ENCODE results near the gene SLC35B2.

The SLC35B2 gene

GRCh38 chr6:44251576-44252524, 5.5 kb downstream of the SLC35B2 start:
- DNase-seq, result no peak

- DNase-seq, result no peak
These were observed 6.6 kb downstream of the SLC35B2 start for GRCh38 chr6:44250718-44251123.

DNA sequence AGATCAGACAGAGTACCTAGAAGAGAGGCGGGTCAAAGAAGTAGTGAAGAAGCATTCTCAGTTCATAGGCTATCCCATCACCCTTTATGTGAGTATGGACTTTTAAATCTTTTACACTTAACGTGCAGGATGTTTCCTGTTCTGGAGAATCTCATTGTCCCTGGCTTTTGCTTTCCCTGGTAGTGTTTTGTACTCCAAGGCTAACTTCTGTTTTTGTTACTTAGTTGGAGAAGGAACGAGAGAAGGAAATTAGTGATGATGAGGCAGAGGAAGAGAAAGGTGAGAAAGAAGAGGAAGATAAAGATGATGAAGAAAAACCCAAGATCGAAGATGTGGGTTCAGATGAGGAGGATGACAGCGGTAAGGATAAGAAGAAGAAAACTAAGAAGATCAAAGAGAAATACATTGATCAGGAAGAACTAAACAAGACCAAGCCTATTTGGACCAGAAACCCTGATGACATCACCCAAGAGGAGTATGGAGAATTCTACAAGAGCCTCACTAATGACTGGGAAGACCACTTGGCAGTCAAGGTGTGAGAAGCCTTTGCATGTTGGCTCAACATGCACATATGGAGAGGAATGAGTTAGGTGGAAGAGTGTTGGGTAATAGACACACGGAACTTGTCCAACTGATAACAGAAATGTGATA, 7.1 kb downstream of the SLC35B2 start:
- DNase-seq, result no peak

- DNase-seq, result no peak
These were observed 8.1 kb downstream of the SLC35B2 start for GRCh38 chr6:44249082-44249748.

DNA sequence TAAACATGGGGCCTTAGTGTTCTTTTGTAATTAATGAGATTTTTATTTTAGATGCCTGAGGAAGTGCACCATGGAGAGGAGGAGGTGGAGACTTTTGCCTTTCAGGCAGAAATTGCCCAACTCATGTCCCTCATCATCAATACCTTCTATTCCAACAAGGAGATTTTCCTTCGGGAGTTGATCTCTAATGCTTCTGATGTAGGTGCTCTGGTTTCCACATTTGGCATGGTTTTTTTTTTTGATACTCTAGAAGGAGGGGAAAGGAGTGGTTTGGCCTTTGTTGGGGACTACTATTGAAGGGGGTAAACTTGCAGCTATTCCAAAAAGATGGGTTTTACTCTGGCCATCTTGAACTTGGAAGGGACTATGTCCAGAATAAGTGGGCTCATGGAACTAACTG, 8.7 kb downstream of the SLC35B2 start:
- DNase-seq, result no peak

- peak; percentile 89 for DNase-seq
These were observed 9.7 kb downstream of the SLC35B2 start for GRCh38 chr6:44247338-44248302.

DNA sequence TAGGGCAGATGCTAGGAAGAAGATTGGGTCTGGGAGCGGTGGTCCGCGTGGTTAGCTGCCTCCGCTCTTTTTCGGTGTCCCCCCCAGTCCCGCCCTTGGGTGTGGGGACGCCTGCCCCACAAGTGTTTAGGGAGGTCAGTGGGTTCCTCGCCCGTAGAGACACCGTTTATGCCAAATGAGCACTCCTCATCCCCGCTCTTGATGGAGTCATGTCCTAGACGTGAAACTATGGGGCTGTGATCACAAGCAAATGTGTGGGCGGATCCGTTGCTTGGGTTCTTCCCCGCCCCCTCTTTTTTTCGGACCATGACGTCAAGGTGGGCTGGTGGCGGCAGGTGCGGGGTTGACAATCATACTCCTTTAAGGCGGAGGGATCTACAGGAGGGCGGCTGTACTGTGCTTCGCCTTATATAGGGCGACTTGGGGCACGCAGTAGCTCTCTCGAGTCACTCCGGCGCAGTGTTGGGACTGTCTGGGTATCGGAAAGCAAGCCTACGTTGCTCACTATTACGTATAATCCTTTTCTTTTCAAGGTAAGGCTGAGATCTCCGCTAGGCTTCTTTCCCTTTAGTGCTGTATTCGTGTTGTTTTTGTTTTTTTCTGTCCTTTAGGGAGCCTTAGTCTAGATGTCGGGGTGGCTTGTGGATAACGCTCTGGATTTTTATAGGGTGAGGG, 10.5 kb downstream of the SLC35B2 start, which contains the start of gene HSP90AB1:
Gene HSP90AB1, plus strand, starts transcription at position 439 of the 675 bp plus-strand sequence. CDS start 1,529 bp downstream, outside the sequence.
- peak; percentile 99 for DNase-seq

GRCh38 chr6:44245912-44246662, 11.2 kb downstream of the SLC35B2 start:
- peak; percentile 89 for DNase-seq

DNA sequence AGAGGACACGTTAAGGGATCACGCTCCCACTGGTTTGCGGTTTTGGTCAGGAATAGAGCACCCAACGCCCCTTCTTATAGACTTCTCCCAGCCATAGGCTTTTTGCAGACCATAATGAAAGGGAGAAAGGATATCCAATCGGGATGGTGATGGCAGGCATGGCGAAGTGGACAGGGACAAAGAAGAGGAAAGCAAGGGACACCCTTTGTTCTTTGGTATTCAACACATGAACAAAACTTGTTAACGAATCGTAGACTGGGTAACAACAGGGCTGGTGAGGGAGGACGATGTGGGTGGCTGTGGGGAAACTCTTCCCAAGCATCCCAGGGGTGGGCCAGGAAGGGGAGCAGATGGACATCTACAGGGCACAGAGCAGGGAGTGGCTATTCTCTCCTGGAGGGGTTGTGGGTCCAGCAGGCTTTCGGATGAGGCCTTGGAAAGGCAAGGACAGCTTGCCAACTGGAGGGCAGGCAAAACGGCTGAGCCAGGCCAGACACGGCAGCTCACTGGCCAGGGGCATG, 11.9 kb downstream of the SLC35B2 start:
- DNase-seq, result no peak

GRCh38 chr6:44243345-44243744, 14.0 kb downstream of the SLC35B2 start:
- DNase-seq, result no peak

DNA sequence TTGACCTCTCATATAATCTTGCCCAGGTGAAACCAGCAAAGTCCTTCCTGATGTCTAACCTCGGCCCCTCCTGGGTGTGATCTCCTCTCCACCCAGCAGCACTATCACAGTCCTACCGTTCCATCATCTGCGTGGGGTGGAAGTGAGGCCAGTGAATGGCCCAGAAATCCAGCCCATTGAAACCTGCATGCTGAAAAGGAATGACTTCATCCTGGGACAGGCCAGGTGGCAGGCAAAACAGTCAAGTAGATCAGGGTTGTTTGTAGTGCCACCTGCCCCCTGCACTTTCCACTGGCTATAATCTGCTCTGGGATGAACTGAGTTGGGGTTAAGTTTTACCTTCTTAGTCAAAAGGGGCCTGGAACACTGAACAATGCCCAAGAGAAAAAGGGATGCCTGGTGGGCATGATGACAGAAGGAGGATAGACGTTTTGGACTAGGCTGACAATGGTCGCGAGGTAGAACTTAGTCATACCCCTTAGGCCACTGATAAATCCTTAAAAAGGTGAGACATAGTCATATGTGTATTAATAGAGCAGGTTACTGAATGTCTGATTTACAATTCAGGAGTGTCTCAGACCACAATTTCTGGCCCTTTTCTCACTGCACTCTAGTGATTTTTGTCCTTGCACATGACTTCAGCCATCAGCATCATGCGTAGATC, 18.5 kb downstream of the SLC35B2 start:
- no peak for DNase-seq

- DNase-seq, result peak; percentile 83
These were observed 19.4 kb downstream of the SLC35B2 start for GRCh38 chr6:44237813-44238433.

DNA sequence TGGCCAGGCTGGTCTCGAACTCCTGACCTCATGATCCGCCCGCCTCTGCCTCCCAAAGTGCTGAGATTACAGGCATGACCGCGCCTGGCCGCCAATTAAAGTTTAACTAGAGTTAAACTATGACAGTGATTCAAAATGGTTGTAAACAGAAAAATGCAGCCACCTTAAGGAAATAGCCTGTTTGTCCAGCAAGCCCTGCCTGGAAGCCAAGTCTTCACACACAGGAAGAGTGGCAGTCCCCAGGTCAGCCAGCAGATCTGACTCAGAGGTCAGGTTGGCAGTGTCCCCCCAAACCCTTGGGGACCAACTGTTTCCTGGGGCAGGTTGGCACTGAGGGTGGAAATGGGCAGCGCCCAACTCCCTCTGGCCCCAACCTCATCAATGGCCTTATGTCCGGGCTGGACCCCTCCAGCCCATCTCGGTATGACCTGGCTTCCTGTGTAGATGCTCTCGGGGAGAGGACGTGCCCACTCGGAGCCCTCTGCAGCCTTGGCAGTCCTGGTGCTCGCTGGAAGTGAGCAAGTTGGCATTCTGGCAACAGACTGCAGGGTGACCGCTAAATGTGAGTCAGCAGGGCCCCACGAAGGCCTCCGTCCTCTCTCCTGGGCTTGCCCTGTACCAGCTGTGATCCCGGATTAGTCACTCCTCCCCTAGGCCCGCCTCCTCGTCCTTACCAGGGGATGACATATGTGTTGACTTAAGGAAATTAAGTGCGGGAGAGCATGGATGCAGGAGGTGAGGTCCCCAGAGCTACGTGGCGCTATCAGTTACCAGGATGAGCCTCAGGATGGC, 20.1 kb downstream of the SLC35B2 start:
- peak; percentile 81 for DNase-seq

DNA sequence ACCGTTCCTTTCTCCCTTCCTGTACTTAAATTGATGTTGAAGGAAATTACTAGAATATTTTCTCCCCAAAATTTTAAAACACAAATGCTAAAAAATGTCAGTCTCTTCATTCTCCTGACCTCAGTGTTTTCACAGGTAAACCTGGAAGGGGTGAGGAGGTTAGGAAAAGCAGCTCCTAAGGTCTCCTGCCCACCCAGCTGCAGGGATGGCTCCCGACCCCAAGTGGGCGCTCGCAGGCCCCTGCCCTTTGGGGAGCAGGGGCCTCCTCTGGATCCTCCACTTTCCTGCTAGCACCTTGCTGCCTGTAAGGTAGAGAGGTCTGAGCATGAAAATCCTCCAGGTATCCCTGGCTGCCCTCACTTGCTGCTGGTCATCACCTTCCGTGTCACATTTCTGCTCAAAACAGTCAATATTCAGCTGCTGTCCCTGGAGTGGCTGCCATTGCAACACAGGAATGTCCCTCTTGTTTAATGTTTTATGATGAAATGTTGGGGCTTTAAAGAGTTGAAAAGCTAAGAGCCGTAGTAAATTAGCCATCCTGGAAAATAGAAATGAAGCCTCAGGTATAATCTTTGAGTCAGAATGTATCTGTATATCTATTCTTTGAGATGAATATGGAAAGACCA, 21.3 kb downstream of the SLC35B2 start:
- no peak for DNase-seq

DNA sequence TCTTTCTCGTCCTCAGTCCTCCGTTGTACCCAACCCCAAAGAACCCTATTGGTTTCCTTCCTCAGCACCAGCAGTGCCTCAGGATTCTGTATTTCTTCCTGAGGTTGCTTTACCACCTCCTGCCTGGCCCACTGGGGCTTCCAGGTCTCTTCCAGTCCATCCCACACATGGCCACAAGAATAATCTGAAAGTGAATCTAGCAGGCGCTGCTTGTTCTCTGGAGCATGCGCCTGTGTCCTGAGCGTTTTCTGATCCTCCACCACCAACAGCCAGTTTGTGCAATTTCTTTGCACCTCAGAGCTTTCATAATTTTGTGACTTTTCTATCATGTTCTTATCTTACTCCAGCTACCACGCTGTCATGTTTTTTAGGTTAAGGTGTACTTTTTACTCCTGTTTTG, 22.1 kb downstream of the SLC35B2 start:
- no peak for DNase-seq

DNA sequence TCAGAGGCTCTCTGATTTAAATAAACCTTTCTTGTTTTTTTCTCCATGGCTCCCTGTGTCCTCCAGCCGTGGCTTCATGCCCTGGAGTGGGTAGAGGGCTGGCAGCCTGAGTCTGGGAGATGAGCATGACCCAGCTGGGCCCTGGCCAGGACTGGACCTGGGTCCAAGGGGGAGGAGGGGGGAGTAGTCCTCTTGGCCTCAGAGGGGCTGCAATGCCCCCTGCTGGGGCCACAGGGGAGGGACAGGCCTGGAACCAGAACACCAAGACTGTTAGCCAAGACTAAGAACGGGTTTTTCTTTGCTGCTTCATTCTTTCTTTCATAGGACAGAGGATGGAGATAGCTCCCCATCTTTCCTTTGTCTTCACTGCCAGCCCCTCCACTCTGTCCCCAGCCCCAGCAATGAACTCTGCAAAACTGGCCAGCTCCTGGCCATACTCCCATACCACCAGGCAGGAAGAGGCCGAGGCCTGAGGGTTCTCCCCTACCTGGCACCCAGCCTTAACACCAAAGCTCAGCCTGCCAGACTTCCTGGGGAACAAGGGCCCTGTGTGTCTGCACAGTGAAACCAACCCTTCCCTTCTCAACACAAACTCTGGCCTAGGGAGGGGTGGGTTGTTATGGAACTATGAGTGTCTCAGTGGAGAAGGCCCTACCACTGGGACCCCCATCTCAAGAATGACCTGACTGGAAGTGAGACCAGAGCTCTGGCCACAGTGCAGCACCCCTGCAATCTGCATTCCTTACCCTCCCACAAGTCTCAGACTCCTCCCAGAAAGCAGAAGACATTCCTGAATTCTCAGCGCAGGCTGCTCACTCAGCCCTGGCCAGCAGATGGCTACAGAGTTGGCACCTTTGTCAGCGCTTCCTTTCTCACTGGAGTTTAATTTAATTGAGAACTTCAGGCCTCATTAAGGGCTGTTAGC, 23.0 kb downstream of the SLC35B2 start:
- no peak for DNase-seq

- DNase-seq, result no peak
These were observed 23.7 kb downstream of the SLC35B2 start for GRCh38 chr6:44233567-44234100.
